Common myeloid progenitor, CD34-positive (primary cell): ENCODE measurements around the gene PXMP2.

Experiments used
- CTCF ChIA-PET: fragments of 350-600 bp; sonication (Branson Sonifier 250); formaldehyde crosslinking; loops from one replicate; lab custom pipeline; 2021; ENCODE audit warnings: antibody characterized with exemption; lab: Charles Lee
- POLR2A ChIA-PET: fragments of 350-600 bp; sonication (Branson Sonifier 250); formaldehyde crosslinking; loops from one replicate; lab custom pipeline; 2021; ENCODE audit warnings: antibody characterized with exemption; lab: Charles Lee
- DNase-seq, 3 donors: peaks; one replicate each; pipeline versions ENCODE4 v3.0.0 to v3.0.0-alpha.2; 2013
- H3K27ac ChIP-seq, 2 experiments: 1 replicate in 1 of 2; 2 replicates in 1 of 2; pipeline ENCODE4 v1.7.0; 2013; ENCODE audit warnings: inconsistent platforms in 2 of 2, low read length in 2 of 2, mild to moderate bottlenecking in 2 of 2, low read depth in 1 of 2, moderate library complexity in 1 of 2; ENCODE audit not compliant: severe bottlenecking in 2 of 2, insufficient read depth in 1 of 2, poor library complexity in 1 of 2
- H3K27me3 ChIP-seq, 5 experiments: replicated peaks in 2 of 5; 1 replicate in 3 of 5; 2 replicates in 2 of 5; pipeline versions ENCODE4 v1.6.1 to v1.7.0; 2013; ENCODE audit warnings: low read length in 4 of 5, mild to moderate bottlenecking in 2 of 5, moderate library complexity in 2 of 5, inconsistent platforms in 1 of 5; ENCODE audit not compliant: insufficient read depth in 5 of 5, control insufficient read depth in 4 of 5
- H3K36me3 ChIP-seq, 4 experiments: 1 replicate in 2 of 4; 2 replicates in 2 of 4; pipeline versions ENCODE4 v1.6.1 to v1.7.0; 2013; ENCODE audit warnings: low read length in 3 of 4, control low read depth in 1 of 4, mild to moderate bottlenecking in 1 of 4; ENCODE audit not compliant: control insufficient read depth in 4 of 4, insufficient read depth in 4 of 4
- H3K4me1 ChIP-seq, 4 experiments: 1 replicate in 3 of 4; 2 replicates in 1 of 4; pipeline versions ENCODE4 v1.6.1 to v1.7.1; 2013; ENCODE audit warnings: low read length in 3 of 4, mild to moderate bottlenecking in 3 of 4, control low read depth in 1 of 4, inconsistent platforms in 1 of 4, moderate library complexity in 1 of 4; ENCODE audit not compliant: control insufficient read depth in 4 of 4, insufficient read depth in 4 of 4; ENCODE audit errors: control extremely low read depth in 1 of 4
- H3K4me3 ChIP-seq, 7 experiments: 1 replicate in 4 of 7; 2 replicates in 3 of 7; pipeline versions ENCODE4 v1.5.1 to v1.7.0; 2013; ENCODE audit warnings: mild to moderate bottlenecking in 7 of 7, low read length in 6 of 7, moderate library complexity in 6 of 7, inconsistent platforms in 2 of 7, low read depth in 2 of 7, control low read depth in 1 of 7; ENCODE audit not compliant: insufficient read depth in 4 of 7, control insufficient read depth in 1 of 7; ENCODE audit errors: extremely low read depth in 1 of 7
- H3K9me3 ChIP-seq, 5 experiments: 1 replicate in 4 of 5; 2 replicates in 1 of 5; pipeline versions ENCODE4 v1.6.1 to v1.7.1; 2013; ENCODE audit warnings: low read length in 4 of 5, mild to moderate bottlenecking in 2 of 5, inconsistent platforms in 1 of 5, low read depth in 1 of 5, moderate library complexity in 1 of 5; ENCODE audit not compliant: control insufficient read depth in 4 of 5, insufficient read depth in 2 of 5; ENCODE audit errors: control extremely low read depth in 1 of 5
- WGBS: methylation state at CpG from one replicate; pipeline ENCODE4 v1.1.5; 2013; ENCODE audit not compliant: insufficient coverage; 5-methylcytosine and 5-hydroxymethylcytosine counted together

Gene PXMP2

GRCh38 chr12:132641811-132642650 is 45.4 kb upstream of the PXMP2 start:
- Histone ChIP-seq H3K4me1 (peaks cover 0 to 11% (median 2%) of the 10 kb centered on the region in 4 experiments), H3K27me3 (no peaks in the 10 kb centered on the region), H3K36me3 (peaks cover 4 to 88% (median 62%) of the 10 kb centered on the region in 4 experiments), H3K4me3 (no peak overlapping the region), H3K27ac (no peak overlapping the region), H3K9me3 (no peaks in the 10 kb centered on the region)
- WGBS = 97% methylated on average over 27 of the region's 28 CpGs
- DNase-seq = no peak
- POLR2A ChIA-PET = interaction anchor here (0.5 kb wide), 1 partner anchor 19 kb away, joined by 3 read pairs; no protein-coding TSS in a partner anchor
- CTCF ChIA-PET = interaction anchor here (4.6 to 5.8 kb wide), 2 partner anchors 14 to 42 kb away, joined by 28 to 29 read pairs; no protein-coding TSS in a partner anchor

GRCh38 chr12:132642846-132643835 is 44.2 kb upstream of the PXMP2 start:
- WGBS = 97% methylated on average over 23 of the region's 30 CpGs
- DNase-seq = no peak
- CTCF ChIA-PET = interaction anchor here (0.9 to 2.7 kb wide), 3 partner anchors 14 to 43 kb away, joined by 3 to 10 read pairs (median 4); no protein-coding TSS in a partner anchor
- Histone ChIP-seq H3K4me3 (no peak overlapping the region), H3K9me3 (no peaks in the 10 kb centered on the region), H3K27ac (no peak overlapping the region), H3K4me1 (peaks cover 0 to 11% (median 2%) of the 10 kb centered on the region in 4 experiments), H3K27me3 (no peaks in the 10 kb centered on the region), H3K36me3 (peaks cover 11 to 88% (median 61%) of the 10 kb centered on the region in 4 experiments)
- POLR2A ChIA-PET = no interaction called here

GRCh38 chr12:132646850-132647249 is 40.5 kb upstream of the PXMP2 start:
- whole genome bisulfite sequencing = 100% methylated on average over 4 of the region's 7 CpGs
- no peaks in the 10 kb centered on the region for H3K27me3 ChIP-seq
- DNase-seq = no peak
- H3K4me1 ChIP-seq = no peaks in the 10 kb centered on the region
- H3K27ac ChIP-seq = no peak overlapping the region
- no peaks in the 10 kb centered on the region for H3K9me3 ChIP-seq
- H3K36me3 ChIP-seq = peaks cover 20 to 89% (median 63%) of the 10 kb centered on the region in 4 experiments
- H3K4me3 ChIP-seq = no peak overlapping the region
- ChIA-PET CTCF (interaction anchor here (1.2 kb wide), 2 partner anchors 8 to 10 kb away, joined by 4 to 7 read pairs; no protein-coding TSS in a partner anchor), POLR2A (no interaction called here)

- 100% methylated on average over 8 of the region's 10 CpGs for WGBS
- ChIA-PET CTCF (interaction anchor here (1.2 kb wide), 3 partner anchors 9 to 10 kb away, joined by 4 to 7 read pairs (median 5); no protein-coding TSS in a partner anchor), POLR2A (no interaction called here)
These were observed 39.5 kb upstream of the PXMP2 start for GRCh38 chr12:132647858-132648257.

GRCh38 chr12:132648616-132649225 is 38.7 kb upstream of the PXMP2 start:
- no peak for DNase-seq
- H3K9me3 ChIP-seq = no peaks in the 10 kb centered on the region
- CTCF ChIA-PET = interaction anchor here (0.9 to 1.2 kb wide), 3 partner anchors 8 to 22 kb away, joined by 3 to 5 read pairs (median 3); no protein-coding TSS in a partner anchor
- H3K4me1 ChIP-seq = no peaks in the 10 kb centered on the region
- POLR2A ChIA-PET = no interaction called here
- no peak overlapping the region for H3K4me3 ChIP-seq
- H3K27me3 ChIP-seq = no peaks in the 10 kb centered on the region
- no peak overlapping the region for H3K27ac ChIP-seq
- peaks cover 21 to 86% (median 51%) of the 10 kb centered on the region in 4 experiments for H3K36me3 ChIP-seq
- 96% methylated on average over 24 of the region's 24 CpGs for WGBS

More at GRCh38 chr12:132647858-132648257, 39.5 kb upstream of the PXMP2 start:
- no peaks in the 10 kb centered on the region for H3K9me3 ChIP-seq
- DNase-seq = no peak
- no peaks in the 10 kb centered on the region for H3K4me1 ChIP-seq
- H3K27ac ChIP-seq = no peak overlapping the region
- H3K4me3 ChIP-seq = no peak overlapping the region
- H3K27me3 ChIP-seq = no peaks in the 10 kb centered on the region
- peaks cover 21 to 87% (median 55%) of the 10 kb centered on the region in 4 experiments for H3K36me3 ChIP-seq

- WGBS = 95% methylated on average over 26 of the region's 27 CpGs
- Histone ChIP-seq H3K4me3 (no peak overlapping the region), H3K27me3 (no peaks in the 10 kb centered on the region), H3K4me1 (no peaks in the 10 kb centered on the region), H3K27ac (no peak overlapping the region), H3K9me3 (no peaks in the 10 kb centered on the region), H3K36me3 (peaks cover 21 to 86% (median 51%) of the 10 kb centered on the region in 4 experiments)
- CTCF ChIA-PET = interaction anchor here (0.9 to 1.2 kb wide), 3 partner anchors 8 to 22 kb away, joined by 3 to 5 read pairs (median 3); no protein-coding TSS in a partner anchor
- POLR2A ChIA-PET = no interaction called here
- DNase-seq = no peak
These were observed 38.0 kb upstream of the PXMP2 start for GRCh38 chr12:132649226-132649945.
